HG03039 (cell line): Measurements from ENCODE around the gene NOX3.

Source experiments
- ATAC-seq: cut with Tn5 transposase; IDR thresholded peaks from one replicate; pipeline ENCODE4 v1.9.1; 2021; ENCODE audit warnings: mild to moderate bottlenecking, moderate library complexity; ENCODE audit not compliant: unreplicated experiment

Gene NOX3

DNA sequence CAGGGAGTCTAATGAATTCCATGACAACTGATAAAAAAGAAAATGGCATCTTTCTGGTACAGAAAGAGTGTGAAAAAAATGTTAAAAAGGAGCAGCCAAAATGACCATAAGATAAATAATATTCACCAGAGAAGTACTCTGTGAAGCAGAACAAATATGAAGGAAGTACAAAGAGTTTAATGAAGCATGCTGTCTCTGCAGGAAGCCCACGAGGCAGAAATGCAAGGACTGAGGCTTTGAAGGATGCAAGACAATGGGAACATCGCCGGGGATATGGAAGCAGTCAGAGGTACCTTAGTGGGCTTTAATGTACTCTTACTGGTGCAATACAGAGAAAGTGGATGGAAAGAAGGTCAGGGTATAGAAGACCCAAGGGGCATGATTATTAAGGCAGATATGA, 50.7 kb downstream of the NOX3 start:
- ATAC-seq: no peak

DNA sequence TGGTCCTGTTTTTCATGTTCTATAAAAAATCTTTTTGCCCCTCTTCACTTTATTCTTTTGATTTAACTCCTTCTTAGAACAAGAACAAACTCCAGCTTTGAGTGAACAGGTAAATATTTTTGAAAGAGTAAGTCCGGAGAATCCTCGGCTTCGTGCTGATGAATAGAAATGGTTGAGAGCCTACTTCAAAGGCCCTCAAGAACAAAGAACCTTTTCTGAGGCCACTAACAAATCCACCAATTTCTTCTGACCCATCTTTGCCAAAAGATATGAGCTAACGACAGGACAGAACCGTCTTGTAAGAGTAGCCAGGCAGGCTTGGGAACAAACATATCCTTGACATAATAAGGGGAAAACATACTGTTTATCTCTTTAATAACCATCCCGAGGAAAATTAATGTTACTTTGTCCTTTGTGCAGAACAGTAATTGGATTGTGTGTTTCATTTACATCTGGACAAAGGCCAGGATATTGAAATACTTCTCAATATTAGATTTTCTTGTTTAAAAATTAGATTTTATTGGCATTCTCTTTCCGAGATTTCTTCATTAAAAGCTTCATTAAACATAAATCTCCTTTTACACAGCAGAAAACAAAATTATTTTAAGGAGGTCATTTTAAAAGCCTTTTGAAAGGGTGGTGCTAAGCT, 52.9 kb downstream of the NOX3 start:
- no peak for ATAC-seq

DNA sequence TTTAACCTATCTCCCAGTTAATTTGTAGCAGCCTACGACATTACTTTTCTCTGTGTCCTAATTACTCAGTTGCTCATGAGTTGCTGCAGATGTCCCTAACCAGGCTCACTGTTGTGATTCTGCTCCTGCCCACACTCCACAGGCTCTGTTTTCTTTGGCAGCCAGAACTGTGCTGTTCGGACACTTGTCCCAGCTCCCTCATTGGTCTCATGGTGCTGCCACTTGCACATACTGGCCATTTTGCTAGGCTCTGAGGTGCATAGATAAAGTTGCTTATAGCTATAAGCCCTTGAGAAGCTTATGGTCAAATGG, 55.0 kb downstream of the NOX3 start:
- ATAC-seq: no peak

DNA sequence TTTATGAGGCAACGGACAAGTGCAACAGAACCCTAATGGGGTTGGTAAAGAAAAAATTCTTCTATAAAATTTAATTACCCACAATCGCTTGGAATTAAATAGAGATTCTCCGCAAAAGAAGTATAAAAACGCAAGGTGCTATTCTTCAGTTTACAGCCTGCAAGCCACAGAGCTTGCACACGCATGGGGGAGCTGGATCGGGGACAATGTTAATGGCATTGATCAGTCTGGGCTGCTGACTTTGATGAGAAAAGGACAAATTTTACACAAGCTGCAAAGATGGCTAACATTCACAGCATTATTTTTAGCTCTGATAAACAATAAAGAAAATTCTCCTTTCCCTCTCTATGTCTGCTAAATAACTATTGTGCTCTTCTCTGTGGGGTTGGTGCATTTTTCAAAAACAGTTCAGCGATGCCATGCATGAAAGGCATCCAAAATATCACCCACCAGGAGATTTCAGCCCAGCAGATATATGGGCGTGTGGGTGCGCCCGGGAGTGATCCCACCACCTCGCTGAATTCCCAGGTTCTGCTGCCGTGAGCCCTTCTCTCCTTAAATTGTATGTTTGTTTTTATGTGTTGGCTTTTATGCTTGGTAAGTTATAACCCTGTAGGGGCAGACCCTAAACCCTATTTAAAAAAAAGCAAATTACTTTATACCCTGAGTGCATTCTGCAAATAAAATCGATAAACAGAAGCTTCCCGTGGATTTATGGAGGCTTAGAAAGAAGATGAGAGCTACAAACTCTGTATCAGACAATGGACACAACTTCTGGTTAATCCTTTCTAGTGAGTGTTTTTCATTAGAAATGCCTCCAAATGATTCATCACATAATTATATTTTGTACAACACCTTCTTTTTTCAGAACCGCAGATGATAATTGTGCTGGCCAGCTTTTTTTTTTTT, 55.6 kb downstream of the NOX3 start:
- no peak for ATAC-seq

DNA sequence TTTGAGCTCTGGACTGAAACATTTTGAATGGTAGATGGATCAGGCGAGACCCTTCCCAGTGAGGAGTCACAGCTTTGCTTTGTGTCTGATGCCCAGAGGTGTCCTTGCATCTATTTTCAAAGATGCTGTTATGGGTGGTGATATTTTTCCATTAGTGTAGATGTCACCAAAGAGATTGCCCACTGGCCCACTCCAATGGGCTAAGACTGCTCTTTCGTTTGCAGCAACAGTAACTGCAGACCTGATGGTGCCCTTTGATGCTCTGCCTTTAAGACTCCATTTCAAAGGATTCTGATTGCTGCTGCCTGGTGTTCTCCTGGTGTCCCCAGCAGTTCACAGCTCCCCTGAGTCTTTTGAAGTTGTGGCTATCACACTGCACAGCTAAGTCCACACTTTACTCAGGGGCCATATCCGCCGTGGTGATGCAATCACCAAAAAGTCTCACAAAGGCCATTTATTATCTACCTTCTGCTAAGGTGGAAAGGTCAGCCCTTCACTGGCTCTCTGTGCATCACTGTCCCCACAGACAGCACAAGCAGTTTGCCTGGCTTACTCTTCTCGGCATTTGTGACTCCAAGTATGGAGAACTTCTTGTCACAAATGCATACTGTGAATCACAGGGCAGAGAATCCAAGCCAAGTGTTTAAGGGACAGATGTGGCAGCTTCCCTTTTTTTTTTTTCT, 56.4 kb downstream of the NOX3 start:
- ATAC-seq: no peak

DNA sequence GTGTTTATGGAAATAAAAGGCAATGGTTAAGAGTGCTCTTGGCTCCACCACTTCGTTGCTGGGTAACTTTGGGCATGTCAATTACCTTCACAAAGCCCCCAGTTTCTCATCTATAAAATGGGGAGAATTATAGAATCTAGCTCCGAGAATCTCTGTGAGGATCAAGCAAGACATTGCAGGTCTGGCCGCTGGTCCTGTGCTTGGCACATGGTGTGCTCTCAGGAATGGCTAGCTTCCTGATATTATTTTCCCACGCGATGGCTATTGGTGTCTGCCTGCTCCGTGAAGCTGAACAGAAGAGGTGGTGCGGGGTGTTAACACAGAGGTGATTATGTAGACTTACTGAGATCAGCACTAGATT, 57.0 kb downstream of the NOX3 start:
- ATAC-seq: no peak

DNA sequence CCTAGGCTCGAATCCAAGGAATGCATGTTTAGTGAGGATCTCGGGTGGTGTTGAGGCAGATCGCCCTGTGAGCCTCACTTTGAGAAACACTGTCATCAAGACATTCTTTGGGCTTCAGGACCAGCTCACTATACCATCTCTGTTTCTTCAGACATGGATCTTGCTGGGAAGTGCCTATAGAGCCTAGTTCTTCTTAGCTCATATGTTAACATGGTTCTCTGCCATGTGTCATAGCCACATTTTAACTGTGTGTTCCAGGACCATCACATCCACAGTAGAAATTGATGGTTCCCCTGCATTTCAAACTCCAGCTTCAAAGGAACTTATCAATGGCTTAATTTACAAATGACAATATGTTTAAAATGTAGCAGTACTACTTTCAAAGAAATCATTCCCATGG, 57.4 kb downstream of the NOX3 start:
- no peak for ATAC-seq

DNA sequence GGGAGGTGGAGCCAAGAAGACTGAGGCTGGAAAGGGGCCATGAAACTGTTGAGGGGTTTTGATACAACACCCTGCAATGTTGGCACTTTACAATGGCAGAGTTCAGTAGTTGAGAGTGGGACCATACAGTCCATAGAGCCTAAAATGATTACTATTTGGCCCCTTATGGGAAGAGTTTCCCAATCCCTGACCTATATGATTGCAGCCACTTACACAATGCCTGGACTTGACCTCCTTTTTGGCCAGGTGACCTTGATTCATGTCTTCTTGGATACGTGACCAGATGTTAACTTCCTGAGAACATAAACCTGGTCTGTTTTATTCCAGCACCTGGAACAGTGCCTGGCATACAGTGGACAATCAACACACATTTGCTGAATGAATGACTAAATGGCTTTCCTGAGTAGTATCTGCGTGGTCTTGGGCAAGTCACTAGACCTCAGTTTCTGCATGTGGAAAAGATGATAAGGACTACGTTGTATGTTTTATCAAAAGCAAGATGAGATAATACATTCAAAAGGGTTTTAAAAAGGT, 58.4 kb downstream of the NOX3 start:
- ATAC-seq: no peak

DNA sequence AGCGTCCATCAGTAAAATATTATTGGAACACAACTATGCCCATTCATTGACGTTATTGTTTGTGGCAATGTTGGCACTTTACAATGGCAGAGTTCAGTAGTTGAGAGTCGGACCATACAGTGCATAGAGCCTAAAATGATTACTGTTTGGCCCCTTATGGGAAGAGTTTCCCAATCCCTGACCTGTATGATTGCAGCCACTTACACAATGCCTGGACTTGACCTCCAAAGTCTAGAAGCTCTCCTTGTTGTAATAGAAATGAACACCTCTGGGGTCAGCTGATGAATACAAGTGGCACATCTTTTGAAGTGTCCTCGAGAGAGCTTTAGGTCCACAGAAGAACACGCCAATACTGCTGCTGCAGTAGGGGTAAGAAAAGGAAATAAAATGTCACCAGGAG, 59.0 kb downstream of the NOX3 start:
- ATAC-seq: no peak

DNA sequence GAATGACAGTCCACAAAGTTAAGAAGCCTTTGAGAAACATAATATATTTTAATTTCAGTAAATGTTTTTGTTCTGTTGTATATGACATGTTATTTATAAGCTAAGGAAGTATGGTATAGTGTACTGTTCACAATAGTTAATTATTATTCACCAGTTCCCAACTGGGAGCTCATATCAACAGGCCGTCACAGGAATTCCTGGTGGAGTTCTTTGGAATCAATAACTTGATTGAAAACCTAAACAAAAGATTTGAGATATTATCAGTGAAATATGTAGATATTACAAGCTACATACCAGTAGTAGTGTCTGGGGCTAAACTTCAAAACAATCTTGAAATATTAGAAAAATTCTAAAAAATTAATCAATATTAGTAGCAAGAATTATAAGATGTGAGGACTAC, 60.3 kb downstream of the NOX3 start:
- no peak for ATAC-seq

DNA sequence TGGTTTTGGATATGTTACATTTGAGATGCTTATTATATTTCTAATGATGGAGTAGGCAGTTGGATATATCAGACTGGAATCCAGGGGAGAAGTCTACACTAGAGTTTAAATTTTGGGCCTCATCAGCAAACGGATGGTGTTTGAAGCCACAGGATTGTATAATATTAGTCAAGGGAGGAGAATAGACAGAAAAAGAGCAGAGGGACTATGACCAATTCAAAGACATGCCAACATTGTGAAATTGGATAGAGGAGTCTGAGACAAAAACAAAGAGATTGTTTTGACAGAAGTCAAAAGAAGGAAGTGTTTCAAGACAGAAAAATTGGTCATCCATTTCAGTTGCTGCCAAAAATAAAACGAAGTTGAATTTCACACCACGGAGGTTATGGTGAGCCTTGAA, 66.5 kb downstream of the NOX3 start:
- no peak for ATAC-seq

DNA sequence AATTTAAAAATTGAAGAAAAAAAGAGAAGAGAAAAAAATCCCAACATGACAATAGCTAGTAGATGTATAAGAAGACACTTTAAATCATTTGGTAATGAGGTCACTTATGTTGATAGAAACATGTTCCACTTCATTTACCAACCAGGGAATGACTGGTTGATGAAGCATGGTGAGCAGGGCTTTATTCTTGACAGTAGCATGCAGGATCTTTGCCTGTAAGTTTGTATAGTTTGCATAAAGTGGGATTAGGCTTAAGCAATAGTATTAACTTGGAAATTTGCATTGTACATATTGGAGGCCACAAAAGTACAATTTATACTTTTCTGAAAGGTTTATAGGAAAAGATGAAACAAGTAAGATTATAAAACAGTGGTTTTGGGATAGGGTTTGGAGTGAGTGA, 67.0 kb downstream of the NOX3 start:
- no peak for ATAC-seq

DNA sequence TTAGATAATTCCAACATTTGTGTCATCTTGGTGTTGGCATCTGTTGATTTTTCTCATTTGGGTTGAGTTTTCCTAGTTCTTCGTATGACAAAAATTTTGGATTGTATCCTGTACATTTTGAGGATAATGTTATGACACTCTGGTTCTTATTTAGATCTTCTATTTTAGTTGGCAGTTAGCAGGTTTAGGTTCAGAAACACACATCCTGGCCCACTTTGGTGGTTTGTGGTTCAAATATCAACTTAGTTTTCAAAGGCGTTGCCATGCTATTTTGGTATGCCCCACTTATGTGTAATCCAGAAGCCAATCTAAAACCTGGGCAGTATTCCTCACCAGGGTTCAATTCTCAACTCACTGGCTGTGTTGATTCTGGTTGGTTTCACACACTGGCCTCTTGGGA, 68.2 kb downstream of the NOX3 start:
- no peak for ATAC-seq

DNA sequence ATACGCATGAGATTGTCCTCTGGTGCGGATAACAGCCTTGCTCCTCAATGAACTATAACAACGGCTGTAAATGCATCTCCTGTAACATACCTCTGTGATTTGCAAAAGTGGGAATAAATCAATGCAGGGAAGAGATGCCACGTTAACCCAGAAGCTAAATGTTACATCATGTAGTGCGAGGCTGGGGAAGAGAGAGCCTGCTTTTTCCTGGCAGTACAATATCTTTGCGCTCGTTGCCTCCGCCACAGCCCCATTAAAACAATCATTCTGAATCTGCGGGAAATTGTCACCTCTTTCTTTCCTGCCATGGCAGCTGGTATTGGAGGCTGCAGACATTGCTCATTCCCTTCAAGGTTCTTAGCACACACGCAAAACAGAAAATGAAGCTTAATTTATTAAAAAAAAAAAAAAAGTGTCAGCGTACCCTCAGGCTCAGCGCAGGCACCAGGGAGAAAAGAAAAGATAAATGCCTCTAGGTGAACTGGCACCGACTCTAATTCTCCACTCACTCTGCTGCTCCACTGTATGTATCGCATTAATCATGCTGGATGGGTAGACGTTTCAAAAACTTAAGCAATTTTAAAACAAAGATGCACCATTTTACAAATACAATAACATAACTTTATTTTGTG, 71.2 kb downstream of the NOX3 start:
- no peak for ATAC-seq

DNA sequence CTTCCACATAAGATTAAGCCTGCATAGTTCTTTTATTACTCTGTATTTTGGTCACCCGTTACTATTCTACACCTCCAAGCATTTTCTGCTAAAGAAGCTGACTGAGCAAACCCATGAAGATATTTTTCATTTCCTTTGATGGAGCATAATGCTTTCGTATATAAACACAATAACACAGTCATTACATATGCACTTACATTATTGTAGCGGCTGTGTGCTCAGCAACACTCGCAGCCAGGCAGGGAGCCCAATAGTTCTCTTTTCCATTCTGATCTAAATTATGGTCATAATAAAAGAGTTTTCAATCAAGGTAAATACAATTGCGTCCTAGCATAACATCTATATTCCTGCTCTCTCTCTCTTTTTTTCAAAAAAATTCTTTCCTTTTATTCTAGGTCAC, 71.7 kb downstream of the NOX3 start:
- ATAC-seq: no peak

DNA sequence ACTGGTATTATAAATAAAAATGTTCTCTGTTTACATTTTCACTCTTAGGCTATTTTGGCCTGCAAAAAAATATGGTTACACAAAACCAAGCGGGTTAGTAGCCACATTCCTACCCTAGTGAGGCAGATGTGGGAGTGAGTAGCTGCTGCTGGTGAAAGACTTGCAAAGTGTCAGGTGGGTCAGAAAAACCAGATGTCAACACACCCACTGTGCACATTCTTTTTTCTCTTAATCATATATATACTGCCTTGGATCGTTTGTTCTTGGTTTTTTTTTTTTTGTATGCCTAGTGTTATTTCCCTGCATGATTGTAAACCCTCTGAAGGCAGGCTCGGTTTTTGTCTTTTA, 73.3 kb downstream of the NOX3 start:
- ATAC-seq: no peak

DNA sequence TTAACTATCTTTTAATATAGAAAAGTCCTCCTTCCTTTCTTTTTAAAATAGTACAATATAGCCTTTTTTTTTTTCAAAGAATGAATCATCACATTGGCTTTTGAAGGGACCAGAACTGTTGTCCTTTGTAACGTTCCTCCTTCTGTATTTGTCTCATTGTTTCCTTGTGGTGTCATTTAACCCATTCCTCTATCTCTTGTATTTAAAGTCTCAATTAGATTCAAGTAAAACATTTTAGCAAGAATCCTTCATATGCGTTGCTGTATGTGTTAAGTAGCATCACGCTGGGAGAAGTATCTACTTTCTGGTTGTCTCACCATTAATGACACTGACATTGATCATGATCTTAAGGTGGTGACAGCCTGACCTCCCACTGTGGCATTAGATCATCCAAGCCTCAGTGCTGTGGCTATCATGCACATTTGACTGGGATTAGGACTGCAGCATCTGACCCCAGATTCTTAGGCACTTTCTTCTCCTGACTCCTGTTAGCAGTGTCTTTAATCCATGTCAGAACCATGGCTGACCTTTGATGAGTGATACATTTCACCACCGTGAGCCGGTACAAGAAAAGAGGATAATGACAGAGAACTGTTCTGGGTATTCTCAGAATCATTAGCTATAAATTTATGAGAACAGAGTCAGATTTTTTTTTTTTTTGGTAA, 73.8 kb downstream of the NOX3 start:
- no peak for ATAC-seq

DNA sequence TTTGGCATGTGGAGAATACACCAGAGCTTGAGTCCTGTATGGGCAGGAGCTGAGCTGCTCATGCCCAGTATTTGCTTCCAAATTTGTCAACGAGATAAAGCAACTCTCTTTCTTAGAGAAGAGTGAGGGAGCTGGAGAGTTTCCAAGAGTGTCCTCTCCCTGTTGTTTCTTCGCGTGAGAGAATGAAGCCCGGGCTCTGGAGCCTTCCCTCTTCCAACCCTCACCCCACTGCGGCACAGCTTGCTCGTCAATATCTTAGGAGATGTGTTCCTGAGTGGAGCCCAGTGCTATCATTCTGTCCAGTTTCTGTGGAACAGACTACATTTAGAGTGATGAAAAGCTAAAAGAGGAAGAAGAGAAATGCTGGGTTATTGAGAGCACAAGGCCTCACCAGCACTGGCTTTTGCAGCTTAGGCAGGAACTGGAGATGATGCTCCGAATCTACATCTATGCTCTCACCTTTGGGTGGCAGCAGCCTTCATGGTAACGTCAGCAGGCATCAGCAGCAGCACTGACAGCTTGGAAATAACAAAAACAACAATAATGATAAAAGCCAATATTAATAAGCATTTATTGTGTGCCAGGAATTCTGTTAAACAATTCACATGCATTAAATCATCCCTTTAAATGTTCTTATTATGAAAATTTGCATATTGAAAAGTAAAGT, 74.8 kb downstream of the NOX3 start:
- no peak for ATAC-seq

DNA sequence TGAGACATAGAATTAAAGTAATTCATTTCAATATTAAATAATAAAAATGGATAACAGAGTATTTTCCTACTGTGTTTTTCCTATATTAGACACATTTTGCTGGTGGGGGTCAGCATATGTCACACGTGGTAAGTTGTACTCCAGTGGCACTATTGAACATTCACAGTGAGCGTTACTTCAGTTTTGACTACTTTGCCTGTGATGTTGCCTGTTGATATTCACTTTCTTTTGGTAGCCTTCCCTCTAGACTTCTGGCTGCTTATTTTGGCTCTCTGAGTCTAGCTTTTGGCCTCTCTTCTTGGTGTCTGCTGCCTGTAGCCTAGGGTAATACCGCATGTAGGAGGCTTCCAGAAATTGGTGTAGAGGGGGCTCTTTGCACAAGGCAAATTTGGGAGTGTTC, 76.9 kb downstream of the NOX3 start:
- ATAC-seq: no peak

DNA sequence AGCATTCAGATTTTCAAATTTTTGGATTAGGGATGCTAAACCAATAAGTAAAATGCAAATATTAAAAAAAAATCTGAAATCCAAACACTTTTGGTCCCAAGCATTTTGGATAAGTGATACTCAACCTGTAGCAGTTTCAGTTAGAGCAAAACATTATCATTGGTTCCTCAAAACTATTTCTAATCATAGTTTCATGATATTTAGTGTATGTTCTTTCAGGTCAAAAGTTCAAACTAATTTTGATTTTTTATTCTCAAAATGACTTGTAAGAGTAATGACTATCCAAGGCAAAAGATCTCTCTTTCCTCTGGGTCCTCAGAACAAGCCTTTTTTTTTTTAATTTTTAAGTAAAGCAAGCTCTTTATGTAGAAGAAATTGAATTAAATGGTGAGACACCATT, 77.4 kb downstream of the NOX3 start:
- ATAC-seq: no peak

DNA sequence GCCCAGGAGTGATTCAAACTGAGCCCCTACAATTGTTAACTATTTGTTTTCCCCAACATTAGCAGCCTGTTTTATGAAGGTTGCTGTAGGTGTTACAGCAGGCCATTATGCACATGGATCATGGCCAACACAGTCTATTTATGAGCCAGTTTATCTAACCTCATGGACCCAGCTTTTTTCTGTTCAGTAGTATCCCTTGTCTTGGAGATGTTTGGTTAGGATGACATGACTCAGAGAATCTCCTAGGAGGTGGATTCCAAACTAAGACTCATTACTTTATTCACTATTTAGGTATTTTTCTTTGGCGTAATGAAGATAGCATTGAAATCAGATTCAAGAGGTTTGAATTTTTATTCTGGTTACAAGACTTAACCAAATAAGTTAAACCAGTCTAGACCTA, 78.6 kb downstream of the NOX3 start:
- no peak for ATAC-seq
